PC-9 (cell line): ENCODE data around the gene PAEP. TPM values are rescaled to one million over a fixed set of nuclear protein-coding genes. Genes with fewer than 3 reads are reported as not detected.

Source experiments
- BruUV-seq: library from RNA; stranded (reverse); fragments of 400-500 nt; replicated peaks from 2 replicates; lab custom pipeline; 2021; lab: Mats Ljungman, UMichigan
- CTCF ChIA-PET: fragments of 300-600 bp; sonication (Branson Sonifier 250); formaldehyde crosslinking; loops from one replicate; lab custom pipeline; 2022; ENCODE audit warnings: antibody characterized with exemption; lab: Charles Lee
- POLR2A ChIA-PET: fragments of 300-600 bp; sonication (Branson Sonifier 250); formaldehyde crosslinking; loops from one replicate; lab custom pipeline; 2022; ENCODE audit warnings: antibody characterized with exemption; ENCODE audit not compliant: unreplicated experiment; lab: Charles Lee
- DNase-seq, 2 experiments: peaks; one replicate each; pipeline versions ENCODE4 v3.0.0 to v3.0.0-alpha.2; 2015 to 2022; ENCODE audit warnings: mixed read lengths in 1 of 2
- H2AFZ ChIP-seq: fragments of 200-600 bp; sonication (generic); 2 replicates; pipeline ENCODE4 v1.8.1; 2017; ENCODE audit warnings: antibody characterized with exemption
- H3F3A ChIP-seq: fragments of 200-600 bp; sonication (generic); 2 replicates; pipeline ENCODE4 v1.8.1; 2017; ENCODE audit warnings: antibody characterized with exemption, mild to moderate bottlenecking, low read depth; ENCODE audit not compliant: insufficient read depth
- H3K27ac ChIP-seq: fragments of 200-600 bp; sonication (generic); 2 replicates; pipeline ENCODE4 v1.6.1; 2016; ENCODE audit warnings: mixed run types
- H3K27me3 ChIP-seq: fragments of 200-600 bp; sonication (generic); 2 replicates; pipeline ENCODE4 v1.6.1; 2016; ENCODE audit warnings: low read depth, mixed run types; ENCODE audit not compliant: insufficient read depth
- H3K36me3 ChIP-seq: fragments of 200-600 bp; sonication (generic); 2 replicates; pipeline ENCODE4 v1.6.1; 2016; ENCODE audit warnings: low read depth, mixed run types
- H3K4me1 ChIP-seq: fragments of 200-600 bp; sonication (generic); replicated peaks from 2 replicates; pipeline ENCODE4 v1.6.1; 2016; ENCODE audit warnings: mixed run types; ENCODE audit not compliant: insufficient read depth
- H3K4me2 ChIP-seq: fragments of 200-600 bp; sonication (generic); 2 replicates; pipeline ENCODE4 v1.6.1; 2017; ENCODE audit warnings: mixed run types
- H3K4me3 ChIP-seq: fragments of 200-600 bp; sonication (generic); 2 replicates; pipeline ENCODE4 v1.6.1; 2016; ENCODE audit warnings: mixed run types
- H3K79me2 ChIP-seq: fragments of 200-600 bp; sonication (generic); 2 replicates; pipeline ENCODE4 v1.6.1; 2017; ENCODE audit warnings: low read depth, mixed run types
- H3K9me2 ChIP-seq: fragments of 200-600 bp; sonication (generic); 2 replicates; pipeline ENCODE4 v1.8.1; 2017; ENCODE audit warnings: mild to moderate bottlenecking; ENCODE audit not compliant: insufficient read depth
- H3K9me3 ChIP-seq: fragments of 200-600 bp; sonication (generic); 2 replicates; pipeline ENCODE4 v1.8.1; 2016; ENCODE audit warnings: low read depth; ENCODE audit not compliant: insufficient read depth
- H4K20me1 ChIP-seq: fragments of 200-600 bp; sonication (generic); 2 replicates; pipeline ENCODE4 v1.8.1; 2017; ENCODE audit not compliant: insufficient read depth
- CTCF ChIP-seq: fragments of 200-600 bp; sonication (generic); conservative IDR thresholded peaks from 2 replicates; pipeline ENCODE4 v1.6.1; 2017; ENCODE audit warnings: mixed run types, antibody characterized with exemption, mild to moderate bottlenecking, moderate library complexity
- EZH2 ChIP-seq: fragments of 200-600 bp; sonication (generic); IDR thresholded peaks from 2 replicates; pipeline ENCODE4 v1.8.0; 2017; ENCODE audit warnings: antibody characterized with exemption, low read depth
- intact Hi-C: fragments of 100-400 bp; cut with micrococcal nuclease; formaldehyde crosslinking; loops from one replicate; pipeline ENCODE4 v1.10.0; 2022; ENCODE audit not compliant: unreplicated experiment
- total RNA-seq: library from RNA; stranded (reverse); gene quantifications from 2 replicates; pipeline ENCODE4 v1.2.3, GENCODE V29; 2021

PAEP gene
- total RNA-seq, 1 experiment from 2014 or later = not detected

- no peak overlapping the region for H3K27ac ChIP-seq
- ChIA-PET CTCF (no interaction called here), POLR2A (no interaction called here)
- H4K20me1 ChIP-seq = no peaks in the 10 kb centered on the region
- H3K27me3 ChIP-seq = peaks cover 76% of the 10 kb centered on the region
- intact Hi-C loops = loop anchor here (5.0 kb wide), 3 partner anchors 190 to 1030 kb away; no protein-coding TSS in a partner anchor
- H3K4me2 ChIP-seq = no peak overlapping the region
- TF ChIP-seq CTCF (no peak), EZH2 (no peak)
- H3K4me3 ChIP-seq = no peak overlapping the region
- H3K9me2 ChIP-seq = no peaks in the 10 kb centered on the region
- H3F3A ChIP-seq = no peaks in the 10 kb centered on the region
- no peak overlapping the region for H2AFZ ChIP-seq
- no peaks in the 10 kb centered on the region for H3K36me3 ChIP-seq
- no peaks in the 10 kb centered on the region for H3K9me3 ChIP-seq
- DNase-seq = no peak
- no peaks in the 10 kb centered on the region for H3K4me1 ChIP-seq
- no peaks in the 10 kb centered on the region for H3K79me2 ChIP-seq
- no TSS peak for BruUV-seq
These were observed 40.4 kb downstream of the PAEP start for GRCh38 chr9:135601988-135602387.

DNA sequence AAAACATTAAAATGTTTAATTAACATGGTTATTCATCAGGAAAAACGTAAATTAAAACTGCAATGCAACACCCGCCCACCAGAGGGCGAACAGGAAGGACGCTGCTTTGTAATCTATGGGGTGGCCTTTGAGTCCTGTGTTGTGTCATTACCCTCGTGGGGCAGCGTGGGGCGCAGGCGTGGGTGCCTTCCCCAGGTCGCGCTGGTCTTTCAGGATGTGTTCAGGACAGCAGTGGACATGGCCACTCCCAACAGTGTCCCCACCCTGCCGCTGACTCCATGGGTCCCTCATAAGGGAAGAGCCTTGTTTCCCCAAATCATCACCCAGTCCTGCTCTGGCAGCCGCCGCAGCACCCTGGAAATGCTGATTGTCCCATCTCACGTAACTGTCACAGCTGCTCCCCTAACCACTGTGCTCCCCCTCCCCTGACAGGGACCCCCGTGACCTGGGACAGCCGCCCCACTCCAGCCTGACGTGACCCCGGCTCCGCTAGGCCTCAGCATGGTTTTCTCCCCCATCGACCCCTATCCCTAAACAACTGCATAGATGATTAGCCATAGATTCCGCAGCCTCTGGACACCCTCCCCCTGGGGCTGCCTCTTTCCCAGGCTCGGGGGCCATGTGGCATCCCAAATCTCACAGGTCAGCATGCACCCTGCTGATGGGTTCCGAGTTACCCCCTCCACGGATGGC lies 41.4 kb downstream of the PAEP start:
- ChIA-PET POLR2A (interaction anchor here (0.6 kb wide), 1 partner anchor 164 kb away, joined by 3 read pairs; no protein-coding TSS in a partner anchor), CTCF (interaction anchor here (0.6 kb wide), 1 partner anchor 168 kb away, joined by 4 read pairs; no protein-coding TSS in a partner anchor)
- H3K9me3 ChIP-seq = no peaks in the 10 kb centered on the region
- no peaks in the 10 kb centered on the region for H3K4me1 ChIP-seq
- no peak overlapping the region for H3K4me2 ChIP-seq
- intact Hi-C loops = loop anchor here (5.0 kb wide), 3 partner anchors 189 to 1029 kb away; no protein-coding TSS in a partner anchor
- no peaks in the 10 kb centered on the region for H3F3A ChIP-seq
- no peak overlapping the region for H2AFZ ChIP-seq
- DNase-seq = peak in 1 of 2 experiments; percentile 48
- no TSS peak for BruUV-seq
- H3K27me3 ChIP-seq = peaks cover 70% of the 10 kb centered on the region
- H3K4me3 ChIP-seq = no peak overlapping the region
- H3K9me2 ChIP-seq = no peaks in the 10 kb centered on the region
- no peaks in the 10 kb centered on the region for H3K79me2 ChIP-seq
- no peak overlapping the region for H3K27ac ChIP-seq
- no peaks in the 10 kb centered on the region for H3K36me3 ChIP-seq
- no peaks in the 10 kb centered on the region for H4K20me1 ChIP-seq
- TF ChIP-seq EZH2 (no peak), CTCF (peak; percentile 90)

DNA sequence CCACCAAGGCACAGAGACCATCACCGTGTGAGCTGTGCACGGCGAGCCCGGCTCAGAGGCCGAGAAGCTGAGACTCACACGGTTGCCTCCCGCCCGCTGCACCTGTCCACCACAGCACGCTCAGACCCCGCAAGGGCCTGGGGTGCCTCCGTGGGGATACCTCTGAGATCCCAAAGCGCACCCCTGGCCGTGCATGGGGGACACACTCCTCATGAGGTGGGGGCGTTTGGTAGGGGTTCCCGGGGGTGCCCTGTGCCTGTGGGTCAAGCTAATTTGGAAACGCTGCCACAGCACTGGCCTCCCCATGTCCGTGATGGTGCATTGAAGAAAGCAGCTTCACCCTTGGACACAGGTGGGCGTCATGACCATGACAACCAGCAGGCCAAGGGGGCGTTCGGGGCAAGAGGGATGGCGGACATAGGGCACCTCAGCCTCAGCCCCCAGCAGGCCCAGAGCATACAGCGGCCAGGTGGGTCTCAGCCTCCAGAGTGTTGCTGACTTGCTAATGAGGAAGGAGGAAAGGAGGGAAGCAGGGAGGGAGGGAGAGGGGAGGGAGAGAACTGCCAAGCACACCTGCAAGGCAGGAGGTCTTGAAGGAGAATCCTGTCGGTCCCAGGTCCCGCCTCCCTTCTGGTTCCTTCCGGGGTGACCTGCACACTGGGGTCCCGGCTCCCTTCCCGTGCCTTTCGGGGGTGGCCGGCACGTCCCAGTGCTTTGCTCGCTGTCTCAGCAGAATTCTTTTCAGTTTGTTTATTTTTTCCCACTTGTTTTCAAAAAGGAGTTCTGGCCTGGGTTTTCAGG lies 43.1 kb downstream of the PAEP start:
- ChIA-PET CTCF (interaction anchor here (0.7 kb wide), 1 partner anchor 720 kb away, joined by 4 read pairs; no protein-coding TSS in a partner anchor), POLR2A (no interaction called here)
- BruUV-seq = no TSS peak
- Histone ChIP-seq H3K27me3 (peaks cover 59% of the 10 kb centered on the region), H3F3A (no peaks in the 10 kb centered on the region), H3K9me3 (no peaks in the 10 kb centered on the region), H3K27ac (no peak overlapping the region), H4K20me1 (no peaks in the 10 kb centered on the region), H3K79me2 (no peaks in the 10 kb centered on the region), H3K4me2 (no peak overlapping the region), H3K4me1 (no peaks in the 10 kb centered on the region), H2AFZ (no peak overlapping the region), H3K4me3 (no peak overlapping the region), H3K9me2 (no peaks in the 10 kb centered on the region), H3K36me3 (no peaks in the 10 kb centered on the region)
- intact Hi-C loops = loop anchor here (1.0 to 5.0 kb wide), 4 partner anchors 188 to 1028 kb away; no protein-coding TSS in a partner anchor
- TF ChIP-seq EZH2 (no peak), CTCF (no peak)
- no peak for DNase-seq
